ENCODE data around the gene PLCH1. TPM values are rescaled to one million over a fixed set of nuclear protein-coding genes. Genes with fewer than 3 reads are reported as not detected.

PLCH1 gene
- total and polyA plus RNA-seq, 2 of the 13 experiments (the other 11 are each of a cell fraction or from before 2014, with no cell fraction given), result 2.0 to 3.0 TPM

GRCh38 chr3:155605571-155605970 is 139.3 kb downstream of the PLCH1 start (continued):
- no peak for TF ChIP-seq BCL3 (CRISPR knock-in tag; IDR thresholded peaks at IDR 0.05)
- TF ChIP-seq NFKB2 (CRISPR knock-in tag; IDR thresholded peaks at IDR 0.05; ENCODE audit: borderline replicate concordance), result no peak
- no peak for TF ChIP-seq DMAP1 (CRISPR knock-in tag; IDR thresholded peaks at IDR 0.05)
- no peak for TF ChIP-seq ZNF10 (CRISPR knock-in tag; IDR thresholded peaks at IDR 0.05; ENCODE audit: borderline replicate concordance, low read depth)
- TF ChIP-seq ZNF317 (CRISPR knock-in tag; IDR thresholded peaks at IDR 0.05), result 0 out of 2 replicates have a peak, but pooled peaks have one; percentile 59
- no peak for TF ChIP-seq SPEN (CRISPR knock-in tag; IDR thresholded peaks at IDR 0.05; ENCODE audit: low read depth)
- no peak for TF ChIP-seq PHB2 (IDR thresholded peaks at IDR 0.05; ENCODE audit: partially characterized antibody)
- TF ChIP-seq CC2D1A (CRISPR knock-in tag; IDR thresholded peaks at IDR 0.05), result no peak
- no peak for TF ChIP-seq ZNF101 (CRISPR knock-in tag; IDR thresholded peaks at IDR 0.05; ENCODE audit: borderline replicate concordance, low read depth)
- peak; percentile 92 for TF ChIP-seq NFIC (IDR thresholded peaks at IDR 0.05; ENCODE audit: low read length)
- TF ChIP-seq RAD21 (CRISPR knock-in tag; IDR thresholded peaks at IDR 0.05), result no peak
- TF ChIP-seq CEBPB (IDR thresholded peaks at IDR 0.05; ENCODE audit: borderline replicate concordance, low read depth, low read length), result peak; percentile 68; the same call in 1 of the 2 replicates
- TF ChIP-seq ZNF678 (CRISPR knock-in tag; IDR thresholded peaks at IDR 0.05), result no peak
- no peak for TF ChIP-seq MTF1 (CRISPR knock-in tag; IDR thresholded peaks at IDR 0.05)
- peak; percentile 61; the same call in 1 of the 2 replicates for TF ChIP-seq ZNF124 (CRISPR knock-in tag; IDR thresholded peaks at IDR 0.05)
- TF ChIP-seq RARA (CRISPR knock-in tag; IDR thresholded peaks at IDR 0.05), result peak; percentile 91
- no peak for TF ChIP-seq MEIS2 (CRISPR knock-in tag; IDR thresholded peaks at IDR 0.05)
- TF ChIP-seq CBX5 (CRISPR knock-in tag; IDR thresholded peaks at IDR 0.05; ENCODE audit: borderline replicate concordance), result peak; percentile 84; the same call in 1 of the 2 replicates
- TF ChIP-seq, protein P1, sequence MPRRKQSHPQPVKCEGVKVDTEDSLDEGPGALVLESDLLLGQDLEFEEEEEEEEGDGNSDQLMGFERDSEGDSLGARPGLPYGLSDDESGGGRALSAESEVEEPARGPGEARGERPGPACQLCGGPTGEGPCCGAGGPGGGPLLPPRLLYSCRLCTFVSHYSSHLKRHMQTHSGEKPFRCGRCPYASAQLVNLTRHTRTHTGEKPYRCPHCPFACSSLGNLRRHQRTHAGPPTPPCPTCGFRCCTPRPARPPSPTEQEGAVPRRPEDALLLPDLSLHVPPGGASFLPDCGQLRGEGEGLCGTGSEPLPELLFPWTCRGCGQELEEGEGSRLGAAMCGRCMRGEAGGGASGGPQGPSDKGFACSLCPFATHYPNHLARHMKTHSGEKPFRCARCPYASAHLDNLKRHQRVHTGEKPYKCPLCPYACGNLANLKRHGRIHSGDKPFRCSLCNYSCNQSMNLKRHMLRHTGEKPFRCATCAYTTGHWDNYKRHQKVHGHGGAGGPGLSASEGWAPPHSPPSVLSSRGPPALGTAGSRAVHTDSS (CRISPR knock-in tag; conservative IDR thresholded peaks at IDR 0.05), result no peak
- no peak for TF ChIP-seq FOXP1 (IDR thresholded peaks at IDR 0.05)
- peak; percentile 76 for TF ChIP-seq FOXP1 (CRISPR knock-in tag; IDR thresholded peaks at IDR 0.05)
- TF ChIP-seq NFYC (CRISPR knock-in tag; IDR thresholded peaks at IDR 0.05), result no peak
- no peak for TF ChIP-seq IKZF4 (CRISPR knock-in tag; IDR thresholded peaks at IDR 0.05; ENCODE audit: borderline replicate concordance, low read depth, not compliant biosample characterization)
- TF ChIP-seq MED13 (CRISPR knock-in tag; IDR thresholded peaks at IDR 0.05), result no peak
- TF ChIP-seq EHMT2 (IDR thresholded peaks at IDR 0.05; ENCODE audit: borderline replicate concordance, low read depth, low read length), result peak; percentile 92; the same call in 1 of the 2 replicates
- TF ChIP-seq JDP2 (CRISPR knock-in tag; IDR thresholded peaks at IDR 0.05; ENCODE audit: borderline replicate concordance), result no peak
- TF ChIP-seq LRRFIP1 (CRISPR knock-in tag; conservative IDR thresholded peaks at IDR 0.05), result no peak
- no peak for TF ChIP-seq SP140L (CRISPR knock-in tag; IDR thresholded peaks at IDR 0.05; ENCODE audit: borderline replicate concordance)
- TF ChIP-seq PCBP2 (optimal IDR thresholded peaks at IDR 0.05; ENCODE audit: low read depth, low read length, poor library complexity, severe bottlenecking), result no peak

All from HepG2 (cell line).